GM18511 (cell line): ENCODE measurements around the gene LIFR.

Experiments used
- ATAC-seq: cut with Tn5 transposase; IDR thresholded peaks from one replicate; pipeline ENCODE4 v1.9.1; 2021; ENCODE audit warnings: mild to moderate bottlenecking, moderate library complexity; ENCODE audit not compliant: unreplicated experiment

Gene LIFR

DNA sequence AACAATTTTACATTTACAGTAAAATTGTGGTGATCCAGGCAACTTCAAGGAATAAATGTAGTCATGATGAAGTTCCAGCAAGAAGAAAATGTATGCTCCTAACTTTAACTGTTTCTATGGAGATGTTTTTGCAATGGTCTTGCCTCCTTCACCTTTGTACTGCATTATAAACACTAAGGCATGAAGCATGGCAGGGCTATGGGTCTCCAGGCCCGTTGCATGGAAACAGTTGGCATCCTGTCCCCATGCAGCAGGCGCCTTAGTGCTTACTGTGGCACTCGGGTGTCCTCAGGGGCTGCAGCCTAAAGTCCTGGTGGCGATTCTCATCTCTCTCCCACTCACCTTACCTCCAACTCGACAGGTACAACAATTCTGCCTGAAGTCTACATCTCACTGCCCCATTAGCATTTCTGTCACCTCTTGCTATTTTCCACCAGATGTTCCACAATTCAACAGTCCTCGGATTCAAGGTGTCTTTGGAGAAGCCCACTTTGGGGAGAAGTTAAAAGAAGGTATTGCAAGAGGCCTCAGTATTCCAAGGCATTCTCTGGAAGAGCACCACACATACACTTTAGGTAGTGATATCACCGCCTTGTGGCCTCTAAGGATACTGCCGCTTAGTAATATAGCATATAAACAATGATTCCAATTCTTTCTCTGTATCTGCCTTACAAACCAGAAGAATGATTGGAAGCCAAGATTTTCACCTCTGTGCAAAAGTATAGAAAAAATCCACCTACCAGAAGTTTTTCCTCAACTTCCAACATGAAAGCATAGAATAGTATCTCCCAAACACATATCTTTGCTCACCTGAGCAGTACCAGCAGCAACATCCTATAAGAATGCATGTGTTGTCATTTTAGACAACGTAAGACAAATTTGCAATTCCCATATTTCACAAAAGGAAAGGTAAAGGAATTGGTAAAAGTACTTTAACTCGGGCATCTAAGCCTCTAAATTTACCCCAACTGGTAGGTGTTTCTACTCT lies 5.1 kb downstream of the LIFR start:
- no peak for ATAC-seq

- ATAC-seq: no peak
Observed at GRCh38 chr5:38548064-38548759, 8.2 kb downstream of the LIFR start.

- ATAC-seq: no peak
Observed at GRCh38 chr5:38547257-38547656, 9.2 kb downstream of the LIFR start.

DNA sequence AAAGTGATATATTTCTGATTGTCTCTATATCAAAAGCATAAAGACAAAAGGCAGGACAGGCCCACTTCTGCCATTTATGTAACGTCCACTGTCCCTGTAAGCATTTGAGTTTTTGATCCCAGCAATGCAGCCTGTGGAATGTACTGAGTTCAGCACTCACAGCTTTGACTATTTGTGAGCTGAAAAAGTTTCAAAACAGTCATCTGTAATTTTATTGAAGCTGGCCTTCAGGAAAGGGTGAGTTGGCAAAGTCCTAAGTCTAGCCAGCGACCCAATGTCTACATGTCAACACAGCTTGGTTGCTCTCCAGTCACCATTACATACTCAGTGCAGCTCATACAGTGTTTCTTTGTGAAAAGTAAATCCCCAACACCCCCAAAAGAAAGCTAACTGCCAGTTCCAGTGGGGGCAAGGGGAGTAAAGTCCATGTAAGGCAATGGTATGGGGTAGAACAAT lies 9.7 kb downstream of the LIFR start:
- ATAC-seq: no peak

DNA sequence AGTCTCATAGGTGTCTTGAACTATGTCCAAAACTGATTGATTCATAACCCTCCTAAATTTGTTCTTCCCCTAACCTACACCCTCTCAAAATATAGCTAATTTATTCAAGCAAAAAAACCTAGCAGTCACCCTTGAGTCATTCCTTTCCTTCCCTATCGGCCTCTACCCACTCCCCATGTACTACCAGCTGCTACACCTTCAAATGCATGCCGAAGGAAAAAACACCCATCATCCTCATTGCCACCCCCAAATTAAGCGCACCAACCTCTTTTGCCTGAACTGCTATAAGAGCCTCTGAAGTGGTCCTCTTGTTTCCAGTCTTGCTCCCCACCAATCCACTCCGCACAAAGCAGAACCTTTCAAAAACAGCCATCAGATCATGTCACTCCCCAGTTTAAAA lies 12.6 kb downstream of the LIFR start:
- no peak for ATAC-seq

- no peak for ATAC-seq
Observed at GRCh38 chr5:38543074-38543473, 13.4 kb downstream of the LIFR start.

- ATAC-seq: no peak
Observed at GRCh38 chr5:38541174-38541725, 15.2 kb downstream of the LIFR start.

GRCh38 chr5:38540314-38540713 lies 16.1 kb downstream of the LIFR start:
- no peak for ATAC-seq

DNA sequence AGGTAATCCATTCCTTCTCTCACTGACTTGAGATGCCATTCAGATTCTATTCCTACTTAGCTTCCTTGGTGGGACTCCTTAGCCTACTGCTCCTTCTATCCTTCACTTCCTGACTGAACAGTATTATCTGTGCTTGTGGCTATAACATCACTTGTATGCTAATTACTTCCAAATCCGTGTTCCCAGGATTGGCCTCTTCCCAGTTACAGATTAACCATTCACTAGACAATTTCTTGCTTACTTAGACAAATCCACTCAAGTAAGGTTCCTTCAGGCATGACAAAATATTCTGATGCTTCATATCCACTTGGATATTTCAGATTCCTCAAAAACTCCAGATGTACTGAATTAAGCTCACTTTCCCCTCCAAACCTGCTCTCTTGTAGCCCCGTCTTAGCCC lies 18.3 kb downstream of the LIFR start:
- ATAC-seq: no peak

DNA sequence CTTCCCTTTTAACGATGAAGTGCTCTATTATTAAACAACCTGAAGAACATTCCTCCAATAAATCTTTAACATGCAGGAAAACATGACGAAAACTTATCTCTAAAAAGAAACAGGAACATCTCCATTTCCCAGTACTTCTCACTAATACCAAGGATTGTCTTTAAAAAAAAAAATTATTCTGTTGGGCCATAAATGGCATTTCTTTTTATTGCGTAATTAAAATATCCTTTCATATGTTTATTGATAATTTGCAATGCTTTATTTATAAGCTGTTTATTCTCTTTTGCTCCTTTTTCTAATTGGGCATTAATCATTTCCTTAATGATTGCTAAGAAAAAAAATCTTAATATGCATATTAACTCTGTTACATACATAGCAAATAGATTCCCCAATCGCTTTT lies 18.9 kb downstream of the LIFR start:
- ATAC-seq: no peak

- no peak for ATAC-seq
Observed at GRCh38 chr5:38536968-38537367, 19.5 kb downstream of the LIFR start.

GRCh38 chr5:38535845-38536244 lies 20.6 kb downstream of the LIFR start:
- no peak for ATAC-seq

DNA sequence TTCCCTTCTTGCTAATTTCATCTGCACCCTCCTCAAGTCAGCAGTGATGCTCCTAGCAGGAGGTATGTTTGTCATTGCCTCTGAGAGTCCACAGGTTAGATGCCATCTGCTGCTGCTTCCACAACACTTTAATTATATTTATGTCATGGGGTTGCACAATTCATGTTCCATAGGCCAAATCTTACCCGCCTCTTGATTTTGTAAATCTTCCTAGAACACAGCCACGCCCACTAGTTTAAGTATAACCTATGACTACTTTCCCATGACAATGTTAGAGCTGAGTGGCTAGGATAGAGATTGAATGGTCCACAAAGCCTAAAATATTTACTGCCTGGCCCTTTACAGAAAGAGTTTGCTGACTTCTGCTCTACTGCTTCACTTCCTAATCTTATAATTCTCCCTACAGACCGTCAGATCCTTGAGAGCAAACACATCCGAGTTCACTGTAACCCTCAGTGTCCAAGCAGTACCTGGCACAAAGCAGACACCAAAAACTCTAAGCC lies 21.1 kb downstream of the LIFR start:
- no peak for ATAC-seq

DNA sequence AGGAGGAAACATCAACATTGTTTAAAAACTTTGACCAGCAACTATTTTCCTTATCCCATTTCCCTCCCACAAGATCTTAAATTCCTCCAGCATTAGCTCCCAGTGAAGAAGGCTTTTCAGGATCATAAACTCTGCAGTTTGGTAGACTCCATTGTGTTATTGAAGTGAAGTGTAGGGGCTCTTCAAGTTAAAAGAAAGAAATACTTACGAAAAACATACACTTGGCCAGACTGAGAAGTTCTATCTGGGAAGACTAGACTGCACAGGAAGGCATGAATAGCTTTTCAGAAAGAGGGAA lies 22.3 kb downstream of the LIFR start:
- no peak for ATAC-seq

DNA sequence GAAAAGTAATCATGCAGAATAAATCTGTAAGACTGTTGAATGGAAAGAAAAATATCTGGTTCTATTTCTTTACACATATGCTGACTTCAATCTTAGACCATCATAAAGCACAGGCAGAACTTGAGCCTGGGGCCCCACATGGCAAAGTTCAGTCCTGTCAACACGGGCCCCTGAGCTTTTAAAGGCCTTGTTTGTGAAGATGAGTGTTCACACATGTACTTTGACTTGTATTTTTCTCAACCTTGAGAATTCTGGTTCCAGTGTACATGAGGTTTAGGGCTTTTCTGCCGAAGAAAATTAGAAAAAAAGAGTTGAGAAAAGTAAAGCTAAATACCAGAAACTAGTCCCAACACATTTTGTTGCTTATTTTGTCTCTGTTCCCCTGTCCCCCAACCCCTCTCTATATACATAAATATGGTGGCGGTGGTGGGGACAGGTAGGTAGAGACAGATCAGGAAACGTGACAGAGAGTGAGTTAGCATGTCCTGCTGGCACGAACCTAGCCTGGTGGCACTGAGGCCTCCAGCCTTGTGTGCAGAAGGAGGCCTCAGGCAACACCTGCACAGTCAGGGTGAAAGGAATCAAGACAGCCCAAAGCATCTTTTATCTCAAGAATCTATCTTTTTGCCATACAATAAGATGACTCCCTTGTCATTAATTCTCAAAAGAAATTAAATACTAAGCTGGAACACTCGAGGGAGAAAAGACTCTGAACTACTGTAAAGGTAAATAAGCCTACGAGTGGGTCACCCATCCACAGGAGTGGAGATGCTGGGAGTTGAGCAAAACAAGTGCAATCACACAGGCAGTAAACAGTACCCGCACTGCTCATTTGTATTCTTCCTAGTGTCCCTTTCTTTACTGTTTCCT lies 22.9 kb downstream of the LIFR start:
- no peak for ATAC-seq

DNA sequence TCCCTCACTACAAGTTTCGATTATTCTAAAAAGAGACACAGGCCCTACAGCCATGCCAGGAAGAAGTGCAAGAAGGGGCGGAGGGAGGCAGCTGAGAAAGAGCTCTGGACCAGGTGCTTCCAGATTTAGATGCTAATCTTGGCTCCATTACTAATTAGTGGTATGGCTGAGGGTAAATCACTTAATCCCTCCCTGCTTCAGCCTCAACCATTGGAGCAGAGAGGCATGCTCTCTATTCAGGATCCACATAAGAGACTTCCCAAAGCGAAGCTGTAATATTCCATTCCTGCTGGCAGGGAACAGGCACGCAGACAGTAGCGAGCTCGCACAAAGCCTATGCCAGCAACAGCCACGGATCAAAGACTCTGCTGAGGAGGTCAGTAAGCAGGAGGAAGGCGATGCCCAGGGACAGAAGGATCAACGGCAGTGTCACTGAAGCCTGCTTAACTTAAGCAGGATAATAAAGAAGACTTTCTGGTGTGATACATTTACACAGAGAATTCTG lies 24.2 kb downstream of the LIFR start:
- no peak for ATAC-seq

DNA sequence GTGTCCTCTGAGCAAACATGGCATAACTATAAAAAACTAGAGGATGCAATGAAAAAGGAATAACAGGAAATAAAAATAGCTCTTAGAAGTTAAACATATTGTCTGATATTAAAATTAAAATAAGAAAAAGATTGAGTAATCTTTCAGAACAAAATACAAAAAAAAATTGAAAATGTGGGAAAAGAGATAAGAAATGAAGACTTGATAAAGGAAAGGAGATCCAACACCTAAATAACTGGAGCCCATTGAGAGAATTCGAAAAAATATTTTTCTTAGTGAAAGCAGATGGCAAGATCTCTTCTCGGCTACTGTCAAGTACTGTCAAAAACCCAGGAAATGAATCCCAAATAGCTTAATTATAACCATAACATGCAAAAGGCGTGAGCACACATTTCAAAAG lies 24.9 kb downstream of the LIFR start:
- ATAC-seq: no peak

- ATAC-seq: no peak
Observed at GRCh38 chr5:38529955-38530646, 26.3 kb downstream of the LIFR start.

- ATAC-seq: no peak
Observed at GRCh38 chr5:38528162-38528703, 28.2 kb downstream of the LIFR start.

GRCh38 chr5:38527475-38527874 lies 29.0 kb downstream of the LIFR start:
- no peak for ATAC-seq
